ENCODE measurements around the gene GPT2. TPM values are rescaled to one million over a fixed set of nuclear protein-coding genes. Genes with fewer than 3 reads are reported as not detected.
A peak's percentile ranks its signal among the peaks of the same experiment; 100 is the strongest.

The GPT2 gene
- total and polyA plus RNA-seq, 2 experiments from 2014 or later = 41.0 to 51.3 TPM

- H3K4me2 ChIP-seq = no peak overlapping the region
- 63% methylated on average over 3 of the region's 3 CpGs for WGBS (ENCODE audit: low lambda C conversion rate, missing lambda C conversion rate)
- DNase-seq (ENCODE audit: low spot score) = no peak
- no peaks in the 10 kb centered on the region for H3K79me2 ChIP-seq
- H3K36me3 ChIP-seq (replicated peaks; ENCODE audit: insufficient read depth, low read depth) = no peaks in the 10 kb centered on the region
- H3K9me2 ChIP-seq (replicated peaks; ENCODE audit: insufficient read depth) = no peaks in the 10 kb centered on the region
- no peaks in the 10 kb centered on the region for H3K9me3 ChIP-seq (ENCODE audit: low read depth)
- H3K4me3 ChIP-seq = no peak overlapping the region
- peaks cover 4% of the 10 kb centered on the region for H3K4me1 ChIP-seq (ENCODE audit: insufficient read depth)
- no peak overlapping the region for H3K27ac ChIP-seq
- no peak for TF ChIP-seq EZH2phosphoT487 (IDR thresholded peaks at IDR 0.05; ENCODE audit: low read depth, severe bottlenecking, unreplicated experiment)
- no peak for TF ChIP-seq CTCF (IDR thresholded peaks at IDR 0.05; ENCODE audit: poor library complexity)
- no peak for TF ChIP-seq EZH2 (IDR thresholded peaks at IDR 0.05; ENCODE audit: borderline replicate concordance)
- no peaks in the 10 kb centered on the region for H4K20me1 ChIP-seq (ENCODE audit: insufficient read depth, poor library complexity, severe bottlenecking)
- no peak overlapping the region for H2AFZ ChIP-seq
- H3K27me3 ChIP-seq = no peaks in the 10 kb centered on the region
These were observed 32.0 kb upstream of the GPT2 start for GRCh38 chr16:46852130-46852529.

- H3K36me3 ChIP-seq (replicated peaks; ENCODE audit: insufficient read depth, low read depth) = no peaks in the 10 kb centered on the region
- WGBS (ENCODE audit: low lambda C conversion rate, missing lambda C conversion rate) = 16% methylated on average over 5 of the region's 5 CpGs
- no peaks in the 10 kb centered on the region for H4K20me1 ChIP-seq (ENCODE audit: insufficient read depth, poor library complexity, severe bottlenecking)
- no peaks in the 10 kb centered on the region for H3K9me3 ChIP-seq (ENCODE audit: low read depth)
- H3K9me2 ChIP-seq (replicated peaks; ENCODE audit: insufficient read depth) = no peaks in the 10 kb centered on the region
- no peaks in the 10 kb centered on the region for H3K79me2 ChIP-seq
- no peak overlapping the region for H3K4me2 ChIP-seq
- H3K27me3 ChIP-seq = no peaks in the 10 kb centered on the region
- H3K4me1 ChIP-seq (ENCODE audit: insufficient read depth) = peaks cover 4% of the 10 kb centered on the region
- H2AFZ ChIP-seq = no peak overlapping the region
- TF ChIP-seq EZH2 (IDR thresholded peaks at IDR 0.05; ENCODE audit: borderline replicate concordance) (no peak), CTCF (IDR thresholded peaks at IDR 0.05; ENCODE audit: poor library complexity) (peak; percentile 93), EZH2phosphoT487 (IDR thresholded peaks at IDR 0.05; ENCODE audit: low read depth, severe bottlenecking, unreplicated experiment) (no peak)
- DNase-seq (ENCODE audit: low spot score) = peak; percentile 87
- H3K4me3 ChIP-seq = no peak overlapping the region
- no peak overlapping the region for H3K27ac ChIP-seq
These were observed 30.3 kb upstream of the GPT2 start for GRCh38 chr16:46853713-46854443.

- Histone ChIP-seq H3K4me3 (no peak overlapping the region), H3K27me3 (no peaks in the 10 kb centered on the region), H3K79me2 (no peaks in the 10 kb centered on the region), H3K4me1 (ENCODE audit: insufficient read depth) (peaks cover 4% of the 10 kb centered on the region), H3K36me3 (replicated peaks; ENCODE audit: insufficient read depth, low read depth) (no peaks in the 10 kb centered on the region), H2AFZ (no peak overlapping the region), H3K9me3 (ENCODE audit: low read depth) (no peaks in the 10 kb centered on the region), H3K27ac (no peak overlapping the region), H3K9me2 (replicated peaks; ENCODE audit: insufficient read depth) (no peaks in the 10 kb centered on the region), H3K4me2 (no peak overlapping the region), H4K20me1 (ENCODE audit: insufficient read depth, poor library complexity, severe bottlenecking) (no peaks in the 10 kb centered on the region)
- 95% methylated on average over 2 of the region's 2 CpGs for WGBS (ENCODE audit: low lambda C conversion rate, missing lambda C conversion rate)
- TF ChIP-seq CTCF (IDR thresholded peaks at IDR 0.05; ENCODE audit: poor library complexity) (no peak), EZH2 (IDR thresholded peaks at IDR 0.05; ENCODE audit: borderline replicate concordance) (no peak), EZH2phosphoT487 (IDR thresholded peaks at IDR 0.05; ENCODE audit: low read depth, severe bottlenecking, unreplicated experiment) (no peak)
- no peak for DNase-seq (ENCODE audit: low spot score)
These were observed 29.3 kb upstream of the GPT2 start for GRCh38 chr16:46854846-46855245.

All from hepatocyte (in vitro differentiated cells).